ENCODE measurements around the gene HSBP1L1.
A peak's percentile ranks its signal among the peaks of the same experiment; 100 is the strongest.

Gene HSBP1L1

GRCh38 chr18:79949697-79950487 is 14.6 kb upstream of the HSBP1L1 start:
- no peak overlapping the region for H3K18ac ChIP-seq (ENCODE audit: low read length)
- H3K4me1 ChIP-seq (ENCODE audit: control insufficient read depth, low read depth, low read length), result no peaks in the 10 kb centered on the region
- no peaks in the 10 kb centered on the region for H3K79me1 ChIP-seq (ENCODE audit: low read length)
- H3K79me2 ChIP-seq (ENCODE audit: control insufficient read depth, insufficient read depth, low read length), result no peaks in the 10 kb centered on the region
- H2BK15ac ChIP-seq (replicated peaks; ENCODE audit: low read depth), result no peak overlapping the region
- no CpG with 5 or more reads among the region's 12 CpGs for WGBS (ENCODE audit: extremely low coverage, insufficient coverage, low lambda C conversion rate)
- H2BK120ac ChIP-seq (ENCODE audit: low read depth, low read length), result no peak overlapping the region
- peak overlapping the region; percentile 67 for H3K9ac ChIP-seq (ENCODE audit: low read length)
- H2AK5ac ChIP-seq (ENCODE audit: low read length), result no peak overlapping the region
- H3K36me3 ChIP-seq (ENCODE audit: control insufficient read depth, insufficient read depth, low read length), result no peaks in the 10 kb centered on the region
- H3K4ac ChIP-seq (ENCODE audit: low read depth, low read length), result no peak overlapping the region
- no peak overlapping the region for H3K4me2 ChIP-seq (ENCODE audit: low read length)
- H3K27me3 ChIP-seq (ENCODE audit: insufficient read depth, low read length, poor library complexity), result peaks cover 11% of the 10 kb centered on the region
- no peak overlapping the region for H2BK5ac ChIP-seq (ENCODE audit: low read length)
- H3K4me3 ChIP-seq (ENCODE audit: low read length), result no peak overlapping the region
- DNase-seq, result no peak
- no peak overlapping the region for H3K27ac ChIP-seq (ENCODE audit: low read depth, low read length)
- no peak overlapping the region for H4K8ac ChIP-seq (ENCODE audit: low read depth, low read length)
- H3K56ac ChIP-seq (ENCODE audit: low read length), result no peak overlapping the region
- H3K23ac ChIP-seq (ENCODE audit: low read length), result no peak overlapping the region
- no peak overlapping the region for H4K5ac ChIP-seq (ENCODE audit: low read length)

- H3K27me3 ChIP-seq (ENCODE audit: insufficient read depth, low read length, poor library complexity), result peaks cover 11% of the 10 kb centered on the region
- peak overlapping the region; percentile 74 for H3K56ac ChIP-seq (ENCODE audit: low read length)
- H3K36me3 ChIP-seq (ENCODE audit: control insufficient read depth, insufficient read depth, low read length), result no peaks in the 10 kb centered on the region
- no peaks in the 10 kb centered on the region for H3K79me1 ChIP-seq (ENCODE audit: low read length)
- H2AK5ac ChIP-seq (ENCODE audit: low read length), result no peak overlapping the region
- H2BK15ac ChIP-seq (replicated peaks; ENCODE audit: low read depth), result no peak overlapping the region
- peak overlapping the region; percentile 88 for H3K4ac ChIP-seq (ENCODE audit: low read depth, low read length)
- no peak overlapping the region for H3K23ac ChIP-seq (ENCODE audit: low read length)
- peak overlapping the region; percentile 72 for H3K18ac ChIP-seq (ENCODE audit: low read length)
- no peak overlapping the region for H2BK5ac ChIP-seq (ENCODE audit: low read length)
- H4K8ac ChIP-seq (ENCODE audit: low read depth, low read length), result no peak overlapping the region
- peak overlapping the region; percentile 32 for H3K4me3 ChIP-seq (ENCODE audit: low read length)
- DNase-seq, result no peak
- peak overlapping the region; percentile 66 for H3K4me2 ChIP-seq (ENCODE audit: low read length)
- WGBS (ENCODE audit: extremely low coverage, insufficient coverage, low lambda C conversion rate), result no CpG with 5 or more reads among the region's 81 CpGs
- H4K5ac ChIP-seq (ENCODE audit: low read length), result no peak overlapping the region
- H3K27ac ChIP-seq (ENCODE audit: low read depth, low read length), result no peak overlapping the region
- no peaks in the 10 kb centered on the region for H3K79me2 ChIP-seq (ENCODE audit: control insufficient read depth, insufficient read depth, low read length)
- no peak overlapping the region for H2BK120ac ChIP-seq (ENCODE audit: low read depth, low read length)
- no peaks in the 10 kb centered on the region for H3K4me1 ChIP-seq (ENCODE audit: control insufficient read depth, low read depth, low read length)
- peak overlapping the region; percentile 67 for H3K9ac ChIP-seq (ENCODE audit: low read length)
These were observed 13.7 kb upstream of the HSBP1L1 start for GRCh38 chr18:79950515-79951341.

- Histone ChIP-seq H3K79me1 (ENCODE audit: low read length) (no peaks in the 10 kb centered on the region), H3K27me3 (ENCODE audit: insufficient read depth, low read length, poor library complexity) (peaks cover 11% of the 10 kb centered on the region), H3K9ac (ENCODE audit: low read length) (peak within 1 kb of the TSS; percentile 67), H4K5ac (ENCODE audit: low read length) (no peak within 1 kb of the TSS), H3K79me2 (ENCODE audit: control insufficient read depth, insufficient read depth, low read length) (no peaks in the 10 kb centered on the region), H2BK120ac (ENCODE audit: low read depth, low read length) (no peak within 1 kb of the TSS), H3K4me2 (ENCODE audit: low read length) (peak within 1 kb of the TSS; percentile 66), H3K4me1 (ENCODE audit: control insufficient read depth, low read depth, low read length) (no peaks in the 10 kb centered on the region), H2BK15ac (replicated peaks; ENCODE audit: low read depth) (no peak within 1 kb of the TSS), H3K56ac (ENCODE audit: low read length) (peak within 1 kb of the TSS; percentile 74), H3K18ac (ENCODE audit: low read length) (peak within 1 kb of the TSS; percentile 72), H2AK5ac (ENCODE audit: low read length) (no peak within 1 kb of the TSS), H3K27ac (ENCODE audit: low read depth, low read length) (no peak within 1 kb of the TSS), H3K36me3 (ENCODE audit: control insufficient read depth, insufficient read depth, low read length) (no peaks in the 10 kb centered on the region), H3K4ac (ENCODE audit: low read depth, low read length) (peak within 1 kb of the TSS; percentile 88), H4K8ac (ENCODE audit: low read depth, low read length) (no peak within 1 kb of the TSS), H3K4me3 (ENCODE audit: low read length) (peak within 1 kb of the TSS; percentile 32), H2BK5ac (ENCODE audit: low read length) (no peak within 1 kb of the TSS), H3K23ac (ENCODE audit: low read length) (peak within 1 kb of the TSS; percentile 66)
- no CpG with 5 or more reads among the region's 126 CpGs for WGBS (ENCODE audit: extremely low coverage, insufficient coverage, low lambda C conversion rate)
- peak; percentile 80 for DNase-seq
These were observed 12.6 kb upstream of the HSBP1L1 start, which contains the start of gene SLC66A2 for GRCh38 chr18:79951545-79952455. Gene SLC66A2, minus strand, starts transcription at chr18:79951653. Its CDS starts 727 bp downstream, at chr18:79950926.

- H2BK5ac ChIP-seq (ENCODE audit: low read length), result no peak overlapping the region
- no peaks in the 10 kb centered on the region for H3K79me1 ChIP-seq (ENCODE audit: low read length)
- H3K4me1 ChIP-seq (ENCODE audit: control insufficient read depth, low read depth, low read length), result no peaks in the 10 kb centered on the region
- no peak overlapping the region for H3K9ac ChIP-seq (ENCODE audit: low read length)
- peak overlapping the region; percentile 73 for H3K56ac ChIP-seq (ENCODE audit: low read length)
- no peak overlapping the region for H2BK15ac ChIP-seq (replicated peaks; ENCODE audit: low read depth)
- no peak overlapping the region for H4K5ac ChIP-seq (ENCODE audit: low read length)
- DNase-seq, result no peak
- H3K27me3 ChIP-seq (ENCODE audit: insufficient read depth, low read length, poor library complexity), result peaks cover 11% of the 10 kb centered on the region
- no peaks in the 10 kb centered on the region for H3K36me3 ChIP-seq (ENCODE audit: control insufficient read depth, insufficient read depth, low read length)
- H3K4me2 ChIP-seq (ENCODE audit: low read length), result peak overlapping the region; percentile 64
- no peaks in the 10 kb centered on the region for H3K79me2 ChIP-seq (ENCODE audit: control insufficient read depth, insufficient read depth, low read length)
- H3K18ac ChIP-seq (ENCODE audit: low read length), result no peak overlapping the region
- no peak overlapping the region for H3K23ac ChIP-seq (ENCODE audit: low read length)
- WGBS (ENCODE audit: extremely low coverage, insufficient coverage, low lambda C conversion rate), result no CpG with 5 or more reads among the region's 43 CpGs
- H2BK120ac ChIP-seq (ENCODE audit: low read depth, low read length), result no peak overlapping the region
- no peak overlapping the region for H3K4me3 ChIP-seq (ENCODE audit: low read length)
- no peak overlapping the region for H3K27ac ChIP-seq (ENCODE audit: low read depth, low read length)
- no peak overlapping the region for H2AK5ac ChIP-seq (ENCODE audit: low read length)
- H3K4ac ChIP-seq (ENCODE audit: low read depth, low read length), result no peak overlapping the region
- no peak overlapping the region for H4K8ac ChIP-seq (ENCODE audit: low read depth, low read length)
These were observed 11.9 kb upstream of the HSBP1L1 start for GRCh38 chr18:79952456-79952995.

- H3K27ac ChIP-seq (ENCODE audit: low read depth, low read length), result no peak overlapping the region
- no peak overlapping the region for H3K56ac ChIP-seq (ENCODE audit: low read length)
- no peak overlapping the region for H3K4ac ChIP-seq (ENCODE audit: low read depth, low read length)
- no peaks in the 10 kb centered on the region for H3K36me3 ChIP-seq (ENCODE audit: control insufficient read depth, insufficient read depth, low read length)
- H3K4me3 ChIP-seq (ENCODE audit: low read length), result no peak overlapping the region
- H3K9ac ChIP-seq (ENCODE audit: low read length), result no peak overlapping the region
- H4K5ac ChIP-seq (ENCODE audit: low read length), result no peak overlapping the region
- no peak overlapping the region for H3K18ac ChIP-seq (ENCODE audit: low read length)
- H2BK15ac ChIP-seq (replicated peaks; ENCODE audit: low read depth), result no peak overlapping the region
- H2AK5ac ChIP-seq (ENCODE audit: low read length), result no peak overlapping the region
- no peak overlapping the region for H2BK5ac ChIP-seq (ENCODE audit: low read length)
- no peak overlapping the region for H2BK120ac ChIP-seq (ENCODE audit: low read depth, low read length)
- H3K27me3 ChIP-seq (ENCODE audit: insufficient read depth, low read length, poor library complexity), result peaks cover 11% of the 10 kb centered on the region
- no peak overlapping the region for H3K4me2 ChIP-seq (ENCODE audit: low read length)
- WGBS (ENCODE audit: extremely low coverage, insufficient coverage, low lambda C conversion rate), result no CpG with 5 or more reads among the region's 24 CpGs
- no peak overlapping the region for H3K23ac ChIP-seq (ENCODE audit: low read length)
- H3K4me1 ChIP-seq (ENCODE audit: control insufficient read depth, low read depth, low read length), result no peaks in the 10 kb centered on the region
- no peaks in the 10 kb centered on the region for H3K79me2 ChIP-seq (ENCODE audit: control insufficient read depth, insufficient read depth, low read length)
- peak; percentile 53 for DNase-seq
- H4K8ac ChIP-seq (ENCODE audit: low read depth, low read length), result no peak overlapping the region
- H3K79me1 ChIP-seq (ENCODE audit: low read length), result no peaks in the 10 kb centered on the region
These were observed 11.4 kb upstream of the HSBP1L1 start for GRCh38 chr18:79952996-79953559.
